Measurements from ENCODE around the gene MSL1. TPM values are rescaled to one million over a fixed set of nuclear protein-coding genes. Genes with fewer than 3 reads are reported as not detected.

Gene MSL1
- total and polyA plus RNA-seq, 9 of the 15 experiments (the other 6 are each of a cell fraction or from before 2014, with no cell fraction given) = 13.8 to 120 (median 61.9) TPM

DNA sequence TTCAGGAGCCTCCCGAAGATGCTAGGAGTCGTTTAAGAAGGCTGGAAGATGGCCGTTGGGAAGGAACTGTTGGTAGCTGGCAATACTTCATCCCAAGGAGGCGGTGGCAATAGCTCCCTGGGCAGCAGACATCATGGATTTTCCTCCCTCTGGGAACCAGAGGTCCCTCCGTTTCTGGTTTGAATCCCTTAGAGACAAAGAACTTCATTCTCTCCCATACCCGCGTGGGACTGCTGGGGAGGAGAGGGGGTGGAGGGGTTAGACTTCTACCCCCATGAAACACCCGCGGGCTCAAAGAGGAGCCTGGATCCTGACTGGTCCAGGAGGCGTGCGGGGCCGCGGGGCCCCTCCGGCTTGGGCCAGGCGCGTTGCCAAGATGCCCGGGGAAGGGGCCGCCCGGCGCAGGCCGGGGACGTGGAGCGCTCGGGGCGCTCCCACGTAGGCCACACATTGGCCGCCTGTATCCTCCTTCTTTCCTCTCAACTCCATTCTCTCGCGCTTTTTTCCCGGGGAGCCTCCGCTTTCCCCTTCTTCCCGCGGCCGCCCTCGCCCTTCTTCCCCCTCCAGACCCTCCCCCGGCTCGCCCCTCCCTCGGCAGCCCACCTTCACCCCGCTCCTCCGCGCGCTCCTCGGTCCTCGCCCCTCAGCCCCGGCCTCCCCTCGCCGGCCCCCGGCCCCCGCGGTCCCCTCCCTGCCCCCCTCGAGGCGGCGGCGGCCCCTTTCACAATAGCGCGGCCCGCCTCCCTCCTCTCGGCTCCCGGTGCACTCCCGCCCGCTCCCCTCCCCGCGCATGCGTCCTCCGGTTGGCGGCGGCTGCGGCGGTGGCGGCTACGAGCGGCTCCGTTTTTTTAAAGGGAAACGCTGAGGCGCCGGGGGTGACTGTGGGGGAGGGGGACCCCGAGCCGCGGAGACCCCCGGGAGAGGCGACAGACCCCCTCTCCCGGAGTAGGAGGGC lies at the start of gene MSL1 (continued):
- TF ChIP-seq POLR2G (IDR thresholded peaks at IDR 0.05; ENCODE audit: low read depth, low read length) (peak; percentile 84), HMG20B (CRISPR knock-in tag; IDR thresholded peaks at IDR 0.05) (no peak), ATF1 (CRISPR knock-in tag; IDR thresholded peaks at IDR 0.05) (no peak), ATF1 (tag; IDR thresholded peaks at IDR 0.05) (no peak), ZNF282 (CRISPR knock-in tag; IDR thresholded peaks at IDR 0.05) (no peak), KHSRP (IDR thresholded peaks at IDR 0.05) (no peak), GABPA (tag; conservative IDR thresholded peaks at IDR 0.05; ENCODE audit: low read depth) (0 out of 2 replicates have a peak, but pooled peaks have one; percentile 5), ARNT (IDR thresholded peaks at IDR 0.05) (no peak), ZFX (CRISPR knock-in tag; IDR thresholded peaks at IDR 0.05) (peak; percentile 44; the same call in 1 of the 2 replicates), ZSCAN32 (CRISPR knock-in tag; IDR thresholded peaks at IDR 0.05) (no peak), ZNF79 (CRISPR knock-in tag; IDR thresholded peaks at IDR 0.05; ENCODE audit: low read depth) (no peak), RBM22 (IDR thresholded peaks at IDR 0.05; ENCODE audit: low read depth, low read length, poor library complexity, severe bottlenecking) (no peak), ZNF717 (CRISPR knock-in tag; IDR thresholded peaks at IDR 0.05) (no peak), RBFOX2 (IDR thresholded peaks at IDR 0.05; ENCODE audit: low read depth, low read length) (peak; percentile 82), CTBP1 (IDR thresholded peaks at IDR 0.05; ENCODE audit: borderline replicate concordance) (peak; percentile 36; the same call in 1 of the 2 replicates), SIN3A (IDR thresholded peaks at IDR 0.05; ENCODE audit: borderline replicate concordance in 2 of 2, control insufficient read depth in 1 of 2, low read depth in 2 of 2, low read length in 2 of 2) (no peak; a peak in 1 of 4 replicates), THRAP3 (IDR thresholded peaks at IDR 0.05; ENCODE audit: borderline replicate concordance) (no peak), WHSC1 (IDR thresholded peaks at IDR 0.05; ENCODE audit: low read length) (no peak)
- TF ChIP-seq, protein P1, sequence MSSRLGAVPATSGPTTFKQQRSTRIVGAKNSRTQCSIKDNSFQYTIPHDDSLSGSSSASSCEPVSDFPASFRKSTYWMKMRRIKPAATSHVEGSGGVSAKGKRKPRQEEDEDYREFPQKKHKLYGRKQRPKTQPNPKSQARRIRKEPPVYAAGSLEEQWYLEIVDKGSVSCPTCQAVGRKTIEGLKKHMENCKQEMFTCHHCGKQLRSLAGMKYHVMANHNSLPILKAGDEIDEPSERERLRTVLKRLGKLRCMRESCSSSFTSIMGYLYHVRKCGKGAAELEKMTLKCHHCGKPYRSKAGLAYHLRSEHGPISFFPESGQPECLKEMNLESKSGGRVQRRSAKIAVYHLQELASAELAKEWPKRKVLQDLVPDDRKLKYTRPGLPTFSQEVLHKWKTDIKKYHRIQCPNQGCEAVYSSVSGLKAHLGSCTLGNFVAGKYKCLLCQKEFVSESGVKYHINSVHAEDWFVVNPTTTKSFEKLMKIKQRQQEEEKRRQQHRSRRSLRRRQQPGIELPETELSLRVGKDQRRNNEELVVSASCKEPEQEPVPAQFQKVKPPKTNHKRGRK (tag; IDR thresholded peaks at IDR 0.05) = no peak
- TF ChIP-seq, protein P2, sequence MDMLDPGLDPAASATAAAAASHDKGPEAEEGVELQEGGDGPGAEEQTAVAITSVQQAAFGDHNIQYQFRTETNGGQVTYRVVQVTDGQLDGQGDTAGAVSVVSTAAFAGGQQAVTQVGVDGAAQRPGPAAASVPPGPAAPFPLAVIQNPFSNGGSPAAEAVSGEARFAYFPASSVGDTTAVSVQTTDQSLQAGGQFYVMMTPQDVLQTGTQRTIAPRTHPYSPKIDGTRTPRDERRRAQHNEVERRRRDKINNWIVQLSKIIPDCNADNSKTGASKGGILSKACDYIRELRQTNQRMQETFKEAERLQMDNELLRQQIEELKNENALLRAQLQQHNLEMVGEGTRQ (CRISPR knock-in tag; IDR thresholded peaks at IDR 0.05) = no peak
- TF ChIP-seq, protein P3, sequence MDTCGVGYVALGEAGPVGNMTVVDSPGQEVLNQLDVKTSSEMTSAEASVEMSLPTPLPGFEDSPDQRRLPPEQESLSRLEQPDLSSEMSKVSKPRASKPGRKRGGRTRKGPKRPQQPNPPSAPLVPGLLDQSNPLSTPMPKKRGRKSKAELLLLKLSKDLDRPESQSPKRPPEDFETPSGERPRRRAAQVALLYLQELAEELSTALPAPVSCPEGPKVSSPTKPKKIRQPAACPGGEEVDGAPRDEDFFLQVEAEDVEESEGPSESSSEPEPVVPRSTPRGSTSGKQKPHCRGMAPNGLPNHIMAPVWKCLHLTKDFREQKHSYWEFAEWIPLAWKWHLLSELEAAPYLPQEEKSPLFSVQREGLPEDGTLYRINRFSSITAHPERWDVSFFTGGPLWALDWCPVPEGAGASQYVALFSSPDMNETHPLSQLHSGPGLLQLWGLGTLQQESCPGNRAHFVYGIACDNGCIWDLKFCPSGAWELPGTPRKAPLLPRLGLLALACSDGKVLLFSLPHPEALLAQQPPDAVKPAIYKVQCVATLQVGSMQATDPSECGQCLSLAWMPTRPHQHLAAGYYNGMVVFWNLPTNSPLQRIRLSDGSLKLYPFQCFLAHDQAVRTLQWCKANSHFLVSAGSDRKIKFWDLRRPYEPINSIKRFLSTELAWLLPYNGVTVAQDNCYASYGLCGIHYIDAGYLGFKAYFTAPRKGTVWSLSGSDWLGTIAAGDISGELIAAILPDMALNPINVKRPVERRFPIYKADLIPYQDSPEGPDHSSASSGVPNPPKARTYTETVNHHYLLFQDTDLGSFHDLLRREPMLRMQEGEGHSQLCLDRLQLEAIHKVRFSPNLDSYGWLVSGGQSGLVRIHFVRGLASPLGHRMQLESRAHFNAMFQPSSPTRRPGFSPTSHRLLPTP (IDR thresholded peaks at IDR 0.05; ENCODE audit: borderline replicate concordance, extremely low read depth, insufficient read length) = no peak
- TF ChIP-seq, protein P4, sequence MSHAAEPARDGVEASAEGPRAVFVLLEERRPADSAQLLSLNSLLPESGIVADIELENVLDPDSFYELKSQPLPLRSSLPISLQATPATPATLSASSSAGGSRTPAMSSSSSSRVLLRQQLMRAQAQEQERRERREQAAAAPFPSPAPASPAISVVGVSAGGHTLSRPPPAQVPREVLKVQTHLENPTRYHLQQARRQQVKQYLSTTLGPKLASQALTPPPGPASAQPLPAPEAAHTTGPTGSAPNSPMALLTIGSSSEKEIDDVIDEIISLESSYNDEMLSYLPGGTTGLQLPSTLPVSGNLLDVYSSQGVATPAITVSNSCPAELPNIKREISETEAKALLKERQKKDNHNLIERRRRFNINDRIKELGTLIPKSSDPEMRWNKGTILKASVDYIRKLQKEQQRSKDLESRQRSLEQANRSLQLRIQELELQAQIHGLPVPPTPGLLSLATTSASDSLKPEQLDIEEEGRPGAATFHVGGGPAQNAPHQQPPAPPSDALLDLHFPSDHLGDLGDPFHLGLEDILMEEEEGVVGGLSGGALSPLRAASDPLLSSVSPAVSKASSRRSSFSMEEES (CRISPR knock-in tag; IDR thresholded peaks at IDR 0.05) = no peak
